K562 (cell line): Measurements from ENCODE around the gene ARPC1A. TPM values are rescaled to one million over a fixed set of nuclear protein-coding genes. Genes with fewer than 3 reads are reported as not detected.

Experiments
- ASH1L ChIP-seq: fragments of 450-650 bp; IDR thresholded peaks from 2 replicates; pipeline ENCODE4 v1.6.1; 2018; ENCODE audit warnings: borderline replicate concordance, mild to moderate bottlenecking, low read depth; ENCODE audit not compliant: partially characterized antibody
- BRF1 ChIP-seq: IDR thresholded peaks from 3 replicates; pipeline ENCODE4 v1.6.1; 2011; ENCODE audit warnings: borderline replicate concordance, mild to moderate bottlenecking; ENCODE audit not compliant: insufficient read length; ENCODE audit errors: extremely low read depth
- CBFA2T2 ChIP-seq: fragments of 450-650 bp; conservative IDR thresholded peaks from 2 replicates; pipeline ENCODE4 v1.6.1; 2017; ENCODE audit warnings: mild to moderate bottlenecking
- ERF ChIP-seq: fragments of 450-650 bp; formaldehyde crosslinking; IDR thresholded peaks from 2 replicates; pipeline ENCODE4 v1.4.0; 2020; ENCODE audit warnings: mild to moderate bottlenecking, mixed read lengths
- L3MBTL2 ChIP-seq: fragments of 450-650 bp; IDR thresholded peaks from 2 replicates; pipeline ENCODE4 v1.6.1; 2016; ENCODE audit warnings: mild to moderate bottlenecking, moderate library complexity
- NCOR1 ChIP-seq: fragments of 450-650 bp; IDR thresholded peaks from 2 replicates; pipeline ENCODE4 v1.6.1; 2016; ENCODE audit warnings: mild to moderate bottlenecking, moderate library complexity
- NFATC3 ChIP-seq: fragments of 450-650 bp; IDR thresholded peaks from 2 replicates; pipeline ENCODE4 v1.6.1; 2017; ENCODE audit warnings: mild to moderate bottlenecking
- RBM39 ChIP-seq: fragments of 200-400 bp; formaldehyde crosslinking; optimal IDR thresholded peaks from 2 replicates; pipeline ENCODE3; 2018; ENCODE audit warnings: low read depth, low read length
- SAP30 ChIP-seq: fragments of 200-600 bp; sonication (generic); IDR thresholded peaks from 2 replicates; pipeline ENCODE4 v1.6.1; 2012; ENCODE audit warnings: borderline replicate concordance, low read depth, mild to moderate bottlenecking, moderate library complexity, low read length, control low read depth, inconsistent platforms; ENCODE audit not compliant: insufficient read depth, poor library complexity, severe bottlenecking
- SP2 ChIP-seq: IDR thresholded peaks from 2 replicates; pipeline ENCODE4 v1.6.1; 2011; ENCODE audit warnings: mild to moderate bottlenecking, low read depth, low read length, moderate library complexity; ENCODE audit not compliant: poor library complexity, severe bottlenecking; ENCODE audit errors: extremely low read depth
- ZNF445 ChIP-seq: fragments of 250-450 bp; sonication (Bioruptor Pico); IDR thresholded peaks from 2 replicates; pipeline ENCODE4 v1.4.0; 2020; ENCODE audit warnings: low read depth, mild to moderate bottlenecking, moderate library complexity
- ZNF766 ChIP-seq: fragments of 200-800 bp; sonication (Bioruptor generic); conservative IDR thresholded peaks from 2 replicates; pipeline ENCODE4 v1.6.1; 2016; ENCODE audit warnings: missing genetic modification characterization, missing compliant biosample characterization
- polyA plus RNA-seq, 8 experiments: library from polyadenylated mRNA; depleted of rRNA in 4 of 8; stranded (reverse) in 5 of 8; unstranded in 3 of 8; fragments of >200 nt; fragmentation: Nextera tagmentation in 2 of 8; fragmentation: Illumina TruSeq in 1 of 8; extraction: Ambion mirVana in 2 of 8; extraction: Trizol in 1 of 8; gene quantifications; 2 replicates each; pipeline versions ENCODE4 v1.2.1 to v1.2.3, GENCODE V29; 2011 to 2014; ENCODE audit warnings: inconsistent platforms in 1 of 8, missing spikeins in 1 of 8
- total RNA-seq, 7 experiments: library from RNA; depleted of rRNA in 6 of 7; stranded (reverse); fragments of >200 nt in 6 of 7; fragmentation: Illumina TruSeq in 2 of 7; extraction: Trizol in 2 of 7; gene quantifications; 2 replicates each; pipeline versions ENCODE4 v1.2.1 to v1.2.3, GENCODE V29; 2011 to 2021; ENCODE audit warnings: low replicate concordance in 1 of 7
- TF ChIP-seq, protein P1 (sequence below): sonication (generic); formaldehyde crosslinking; IDR thresholded peaks from 2 replicates; pipeline ENCODE4 v1.9.0; 2022; ENCODE audit warnings: mild to moderate bottlenecking, missing genetic modification reagents
- TF ChIP-seq, protein P2 (sequence below): IDR thresholded peaks from 2 replicates; pipeline ENCODE4 v1.6.1; 2016; ENCODE audit warnings: missing genetic modification characterization, missing compliant biosample characterization
- TF ChIP-seq, protein P3 (sequence below): sonication (generic); formaldehyde crosslinking; IDR thresholded peaks from 2 replicates; pipeline ENCODE4 v1.8.0; 2023; ENCODE audit warnings: mild to moderate bottlenecking, missing genetic modification reagents
- TF ChIP-seq, protein P4 (sequence below): fragments of 450-650 bp; IDR thresholded peaks from 2 replicates; pipeline ENCODE4 v1.7.1; 2018; ENCODE audit warnings: mild to moderate bottlenecking, low read depth; ENCODE audit not compliant: partially characterized antibody

ARPC1A gene
- total and polyA plus RNA-seq, 9 of the 15 experiments (the other 6 are each of a cell fraction or from before 2014, with no cell fraction given) = 39.5 to 151 (median 86.1) TPM

DNA sequence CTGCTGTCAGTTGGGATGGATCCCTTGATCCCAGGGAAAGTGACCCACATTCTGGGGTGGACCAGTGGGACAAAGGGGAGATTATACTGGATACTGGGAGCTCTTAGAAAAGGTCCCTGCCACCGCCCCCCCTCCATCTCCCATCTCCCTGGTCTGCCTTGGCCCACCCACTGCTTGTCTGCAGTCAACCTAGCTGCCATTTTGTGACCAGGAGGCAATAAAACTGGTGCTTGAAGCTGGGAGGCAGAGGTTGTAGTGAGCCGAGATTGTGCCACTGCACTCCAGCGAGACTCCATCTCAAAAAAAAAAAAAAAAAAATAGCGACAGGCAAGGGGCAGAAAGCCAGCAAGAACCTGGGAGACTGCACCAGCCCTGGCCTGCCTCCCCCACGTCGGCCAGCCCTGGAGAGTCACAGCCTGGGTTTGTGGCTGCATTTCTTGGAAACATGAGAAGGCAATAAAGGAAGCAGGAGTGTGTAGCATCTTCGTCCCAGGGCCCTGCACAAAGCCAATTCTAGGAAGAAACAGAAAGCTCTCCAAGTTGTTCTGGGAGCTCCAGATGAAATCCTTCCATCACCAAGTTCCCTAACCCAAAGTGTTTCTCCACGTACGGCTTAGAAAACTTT, 44.2 kb downstream of the ARPC1A start (continued):
- TF ChIP-seq ERF (CRISPR knock-in tag) (no peak), L3MBTL2 (peak; percentile 30; the same call in 1 of the 2 replicates), NCOR1 (peak; percentile 64; the same call in 1 of the 2 replicates), ZNF445 (CRISPR knock-in tag) (no peak), ASH1L (no peak), SAP30 (no peak), NFATC3 (no peak), ZNF766 (CRISPR knock-in tag) (no peak; the same call in 1 of the 2 replicates), SP2 (no peak), CBFA2T2 (no peak), BRF1 (no peak), RBM39 (no peak)
- TF ChIP-seq, protein P1, sequence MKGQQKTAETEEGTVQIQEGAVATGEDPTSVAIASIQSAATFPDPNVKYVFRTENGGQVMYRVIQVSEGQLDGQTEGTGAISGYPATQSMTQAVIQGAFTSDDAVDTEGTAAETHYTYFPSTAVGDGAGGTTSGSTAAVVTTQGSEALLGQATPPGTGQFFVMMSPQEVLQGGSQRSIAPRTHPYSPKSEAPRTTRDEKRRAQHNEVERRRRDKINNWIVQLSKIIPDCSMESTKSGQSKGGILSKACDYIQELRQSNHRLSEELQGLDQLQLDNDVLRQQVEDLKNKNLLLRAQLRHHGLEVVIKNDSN = no peak
- TF ChIP-seq, protein P2, sequence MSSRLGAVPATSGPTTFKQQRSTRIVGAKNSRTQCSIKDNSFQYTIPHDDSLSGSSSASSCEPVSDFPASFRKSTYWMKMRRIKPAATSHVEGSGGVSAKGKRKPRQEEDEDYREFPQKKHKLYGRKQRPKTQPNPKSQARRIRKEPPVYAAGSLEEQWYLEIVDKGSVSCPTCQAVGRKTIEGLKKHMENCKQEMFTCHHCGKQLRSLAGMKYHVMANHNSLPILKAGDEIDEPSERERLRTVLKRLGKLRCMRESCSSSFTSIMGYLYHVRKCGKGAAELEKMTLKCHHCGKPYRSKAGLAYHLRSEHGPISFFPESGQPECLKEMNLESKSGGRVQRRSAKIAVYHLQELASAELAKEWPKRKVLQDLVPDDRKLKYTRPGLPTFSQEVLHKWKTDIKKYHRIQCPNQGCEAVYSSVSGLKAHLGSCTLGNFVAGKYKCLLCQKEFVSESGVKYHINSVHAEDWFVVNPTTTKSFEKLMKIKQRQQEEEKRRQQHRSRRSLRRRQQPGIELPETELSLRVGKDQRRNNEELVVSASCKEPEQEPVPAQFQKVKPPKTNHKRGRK (tag) = no peak
- TF ChIP-seq, protein P3, sequence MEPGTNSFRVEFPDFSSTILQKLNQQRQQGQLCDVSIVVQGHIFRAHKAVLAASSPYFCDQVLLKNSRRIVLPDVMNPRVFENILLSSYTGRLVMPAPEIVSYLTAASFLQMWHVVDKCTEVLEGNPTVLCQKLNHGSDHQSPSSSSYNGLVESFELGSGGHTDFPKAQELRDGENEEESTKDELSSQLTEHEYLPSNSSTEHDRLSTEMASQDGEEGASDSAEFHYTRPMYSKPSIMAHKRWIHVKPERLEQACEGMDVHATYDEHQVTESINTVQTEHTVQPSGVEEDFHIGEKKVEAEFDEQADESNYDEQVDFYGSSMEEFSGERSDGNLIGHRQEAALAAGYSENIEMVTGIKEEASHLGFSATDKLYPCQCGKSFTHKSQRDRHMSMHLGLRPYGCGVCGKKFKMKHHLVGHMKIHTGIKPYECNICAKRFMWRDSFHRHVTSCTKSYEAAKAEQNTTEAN (CRISPR knock-in tag) = no peak
- TF ChIP-seq, protein P4, sequence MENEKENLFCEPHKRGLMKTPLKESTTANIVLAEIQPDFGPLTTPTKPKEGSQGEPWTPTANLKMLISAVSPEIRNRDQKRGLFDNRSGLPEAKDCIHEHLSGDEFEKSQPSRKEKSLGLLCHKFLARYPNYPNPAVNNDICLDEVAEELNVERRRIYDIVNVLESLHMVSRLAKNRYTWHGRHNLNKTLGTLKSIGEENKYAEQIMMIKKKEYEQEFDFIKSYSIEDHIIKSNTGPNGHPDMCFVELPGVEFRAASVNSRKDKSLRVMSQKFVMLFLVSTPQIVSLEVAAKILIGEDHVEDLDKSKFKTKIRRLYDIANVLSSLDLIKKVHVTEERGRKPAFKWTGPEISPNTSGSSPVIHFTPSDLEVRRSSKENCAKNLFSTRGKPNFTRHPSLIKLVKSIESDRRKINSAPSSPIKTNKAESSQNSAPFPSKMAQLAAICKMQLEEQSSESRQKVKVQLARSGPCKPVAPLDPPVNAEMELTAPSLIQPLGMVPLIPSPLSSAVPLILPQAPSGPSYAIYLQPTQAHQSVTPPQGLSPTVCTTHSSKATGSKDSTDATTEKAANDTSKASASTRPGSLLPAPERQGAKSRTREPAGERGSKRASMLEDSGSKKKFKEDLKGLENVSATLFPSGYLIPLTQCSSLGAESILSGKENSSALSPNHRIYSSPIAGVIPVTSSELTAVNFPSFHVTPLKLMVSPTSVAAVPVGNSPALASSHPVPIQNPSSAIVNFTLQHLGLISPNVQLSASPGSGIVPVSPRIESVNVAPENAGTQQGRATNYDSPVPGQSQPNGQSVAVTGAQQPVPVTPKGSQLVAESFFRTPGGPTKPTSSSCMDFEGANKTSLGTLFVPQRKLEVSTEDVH = no peak
